Heart left ventricle (tissue), 13 donors: ENCODE data around the gene LZTS2.

Experiments
- POLR2A ChIP-seq, 2 donors: fragments of 450-650 bp; IDR thresholded peaks; one replicate each; pipeline ENCODE4 v1.6.1; 2017; ENCODE audit warnings: antibody characterized with exemption in 2 of 2, mild to moderate bottlenecking in 2 of 2, moderate library complexity in 2 of 2
- TF ChIP-seq, protein P1 (sequence below), 12 donors: fragments of 200-600 bp; sonication (generic) in 4 of 12; IDR thresholded peaks; one replicate each; pipeline versions ENCODE4 v1.5.0 to v1.8.0; 2018 to 2022; ENCODE audit warnings: antibody characterized with exemption in 12 of 12, mild to moderate bottlenecking in 5 of 12
- donor health status: ischemic (EF 13 %, LVEDD 7.1; RV severe dilation, severe dysfunction).
- donor health status: DM: no; HTN: yes; CAD: no.
- donor health status: DM: no; HTN: no; CAD: no.
- donor health status: ischemic (EF 25% LVEDD 6.9; RV normal size, moderate dysfunction).
- donor health status: ischemic (EF 25% LVEDD 5.7; RV mildly dilated, moderate dysfunction).
- donor health status: ischemic (EF 35%, LVEDD 5.7; RV mildly dilated, moderate dysfunction).
- donor health status: nonischemic (EF 11% LVEDD 7.7; RV severe dilation, severe dysfunction).
- donor health status: DM: yes; HTN: yes; CAD: no.
- donor health status: PGD.
- donor health status: ischemic (EF 29% LVEDD 5.4; RV normal size, mild dysfunction).
- donor health status: nonischemic (EF 23%, LVEDD 6.1; RV moderate dilation, normal function).

DNA sequence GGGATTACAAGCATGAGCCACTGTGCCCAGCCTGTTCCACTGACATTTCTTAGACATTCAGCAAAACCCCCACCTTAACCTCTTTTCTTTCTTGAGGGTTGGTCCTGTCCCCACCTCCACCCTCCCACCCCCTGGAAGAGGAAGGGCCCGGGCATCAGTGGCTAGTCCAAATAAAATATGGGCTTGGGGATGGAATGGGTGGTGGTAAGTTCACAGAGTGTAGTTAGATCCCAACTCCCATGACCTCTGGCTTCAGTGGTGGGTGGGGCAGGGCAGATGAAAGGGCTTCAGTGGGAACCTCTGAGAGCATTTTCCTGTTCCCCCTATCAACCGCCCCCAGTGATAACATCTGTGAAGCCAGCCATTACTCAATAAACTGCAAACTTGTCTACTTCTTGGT, 41.2 kb downstream of the LZTS2 start:
- TF ChIP-seq, protein P1, sequence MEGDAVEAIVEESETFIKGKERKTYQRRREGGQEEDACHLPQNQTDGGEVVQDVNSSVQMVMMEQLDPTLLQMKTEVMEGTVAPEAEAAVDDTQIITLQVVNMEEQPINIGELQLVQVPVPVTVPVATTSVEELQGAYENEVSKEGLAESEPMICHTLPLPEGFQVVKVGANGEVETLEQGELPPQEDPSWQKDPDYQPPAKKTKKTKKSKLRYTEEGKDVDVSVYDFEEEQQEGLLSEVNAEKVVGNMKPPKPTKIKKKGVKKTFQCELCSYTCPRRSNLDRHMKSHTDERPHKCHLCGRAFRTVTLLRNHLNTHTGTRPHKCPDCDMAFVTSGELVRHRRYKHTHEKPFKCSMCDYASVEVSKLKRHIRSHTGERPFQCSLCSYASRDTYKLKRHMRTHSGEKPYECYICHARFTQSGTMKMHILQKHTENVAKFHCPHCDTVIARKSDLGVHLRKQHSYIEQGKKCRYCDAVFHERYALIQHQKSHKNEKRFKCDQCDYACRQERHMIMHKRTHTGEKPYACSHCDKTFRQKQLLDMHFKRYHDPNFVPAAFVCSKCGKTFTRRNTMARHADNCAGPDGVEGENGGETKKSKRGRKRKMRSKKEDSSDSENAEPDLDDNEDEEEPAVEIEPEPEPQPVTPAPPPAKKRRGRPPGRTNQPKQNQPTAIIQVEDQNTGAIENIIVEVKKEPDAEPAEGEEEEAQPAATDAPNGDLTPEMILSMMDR (IDR thresholded peaks at IDR 0.05), result no peak
- no peak for TF ChIP-seq POLR2A (IDR thresholded peaks at IDR 0.05)
